HG02884 (cell line): ENCODE measurements around the gene GLIPR1L2.
A peak's percentile ranks its signal among the peaks of the same experiment; 100 is the strongest.
"Not testable (repeated sequence)": the region's sequence is repeated elsewhere in the genome, so short reads cannot be mapped to it uniquely, and the experiment has no call there.

Experiments used
- ATAC-seq: cut with Tn5 transposase; IDR thresholded peaks from one replicate; pipeline ENCODE4 v1.9.1; 2021; ENCODE audit warnings: mild to moderate bottlenecking, moderate library complexity; ENCODE audit not compliant: unreplicated experiment

GLIPR1L2 gene

GRCh38 chr12:75390899-75391538 is at the start of gene GLIPR1L2:
Gene GLIPR1L2, plus strand, starts transcription at chr12:75391089. Its CDS starts 28 bp downstream, at chr12:75391117.
- peak; percentile 93 for ATAC-seq

GRCh38 chr12:75341873-75342272 is 49.0 kb upstream of the GLIPR1L2 start:
- no peak for ATAC-seq

GRCh38 chr12:75345531-75345930 is 45.4 kb upstream of the GLIPR1L2 start:
- ATAC-seq, result no peak

GRCh38 chr12:75346215-75346614 is 44.7 kb upstream of the GLIPR1L2 start:
- ATAC-seq, result not testable (repeated sequence)

GRCh38 chr12:75349946-75350345 is 40.9 kb upstream of the GLIPR1L2 start:
- ATAC-seq, result no peak

GRCh38 chr12:75350413-75350812 is 40.5 kb upstream of the GLIPR1L2 start:
- ATAC-seq, result no peak

GRCh38 chr12:75354011-75354410 is 36.9 kb upstream of the GLIPR1L2 start:
- no peak for ATAC-seq

- ATAC-seq, result no peak
Measured at GRCh38 chr12:75360920-75361319, 30.0 kb upstream of the GLIPR1L2 start.

- ATAC-seq, result no peak
Measured at GRCh38 chr12:75361408-75361807, 29.5 kb upstream of the GLIPR1L2 start.

- no peak for ATAC-seq
Measured at GRCh38 chr12:75364919-75365318, 26.0 kb upstream of the GLIPR1L2 start.

- ATAC-seq, result no peak
Measured at GRCh38 chr12:75366629-75367028, 24.3 kb upstream of the GLIPR1L2 start.

- ATAC-seq, result no peak
Measured at GRCh38 chr12:75374971-75375370, 15.9 kb upstream of the GLIPR1L2 start.

GRCh38 chr12:75378354-75378753 is 12.5 kb upstream of the GLIPR1L2 start:
- no peak for ATAC-seq

- ATAC-seq, result no peak
Measured at GRCh38 chr12:75389061-75389460, 1.8 kb upstream of the GLIPR1L2 start.

GRCh38 chr12:75389706-75390105 is 1.2 kb upstream of the GLIPR1L2 start:
- ATAC-seq, result no peak

GRCh38 chr12:75390156-75390898 is 562 bp upstream of the GLIPR1L2 start:
- ATAC-seq, result no peak

GRCh38 chr12:75404231-75404630 is 13.3 kb downstream of the GLIPR1L2 start:
- no peak for ATAC-seq

- no peak for ATAC-seq
Measured at GRCh38 chr12:75407683-75408082, 16.8 kb downstream of the GLIPR1L2 start.

GRCh38 chr12:75409830-75410229 is 18.9 kb downstream of the GLIPR1L2 start:
- no peak for ATAC-seq

GRCh38 chr12:75414671-75415070 is 23.8 kb downstream of the GLIPR1L2 start:
- ATAC-seq, result no peak

- ATAC-seq, result no peak
Measured at GRCh38 chr12:75419841-75420240, 29.0 kb downstream of the GLIPR1L2 start.

GRCh38 chr12:75427491-75427890 is 36.6 kb downstream of the GLIPR1L2 start:
- no peak for ATAC-seq
